HG02943 (cell line): ENCODE results near the gene RAD51AP1.
A peak's percentile ranks its signal among the peaks of the same experiment; 100 is the strongest.
"Not testable (repeated sequence)": the region's sequence is repeated elsewhere in the genome, so short reads cannot be mapped to it uniquely, and the experiment has no call there.

Experiments
- ATAC-seq: cut with Tn5 transposase; IDR thresholded peaks from one replicate; pipeline ENCODE4 v1.9.1; 2021; ENCODE audit warnings: mild to moderate bottlenecking, low read depth, moderate library complexity; ENCODE audit not compliant: unreplicated experiment

The RAD51AP1 gene, protein sequence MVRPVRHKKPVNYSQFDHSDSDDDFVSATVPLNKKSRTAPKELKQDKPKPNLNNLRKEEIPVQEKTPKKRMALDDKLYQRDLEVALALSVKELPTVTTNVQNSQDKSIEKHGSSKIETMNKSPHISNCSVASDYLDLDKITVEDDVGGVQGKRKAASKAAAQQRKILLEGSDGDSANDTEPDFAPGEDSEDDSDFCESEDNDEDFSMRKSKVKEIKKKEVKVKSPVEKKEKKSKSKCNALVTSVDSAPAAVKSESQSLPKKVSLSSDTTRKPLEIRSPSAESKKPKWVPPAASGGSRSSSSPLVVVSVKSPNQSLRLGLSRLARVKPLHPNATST

DNA sequence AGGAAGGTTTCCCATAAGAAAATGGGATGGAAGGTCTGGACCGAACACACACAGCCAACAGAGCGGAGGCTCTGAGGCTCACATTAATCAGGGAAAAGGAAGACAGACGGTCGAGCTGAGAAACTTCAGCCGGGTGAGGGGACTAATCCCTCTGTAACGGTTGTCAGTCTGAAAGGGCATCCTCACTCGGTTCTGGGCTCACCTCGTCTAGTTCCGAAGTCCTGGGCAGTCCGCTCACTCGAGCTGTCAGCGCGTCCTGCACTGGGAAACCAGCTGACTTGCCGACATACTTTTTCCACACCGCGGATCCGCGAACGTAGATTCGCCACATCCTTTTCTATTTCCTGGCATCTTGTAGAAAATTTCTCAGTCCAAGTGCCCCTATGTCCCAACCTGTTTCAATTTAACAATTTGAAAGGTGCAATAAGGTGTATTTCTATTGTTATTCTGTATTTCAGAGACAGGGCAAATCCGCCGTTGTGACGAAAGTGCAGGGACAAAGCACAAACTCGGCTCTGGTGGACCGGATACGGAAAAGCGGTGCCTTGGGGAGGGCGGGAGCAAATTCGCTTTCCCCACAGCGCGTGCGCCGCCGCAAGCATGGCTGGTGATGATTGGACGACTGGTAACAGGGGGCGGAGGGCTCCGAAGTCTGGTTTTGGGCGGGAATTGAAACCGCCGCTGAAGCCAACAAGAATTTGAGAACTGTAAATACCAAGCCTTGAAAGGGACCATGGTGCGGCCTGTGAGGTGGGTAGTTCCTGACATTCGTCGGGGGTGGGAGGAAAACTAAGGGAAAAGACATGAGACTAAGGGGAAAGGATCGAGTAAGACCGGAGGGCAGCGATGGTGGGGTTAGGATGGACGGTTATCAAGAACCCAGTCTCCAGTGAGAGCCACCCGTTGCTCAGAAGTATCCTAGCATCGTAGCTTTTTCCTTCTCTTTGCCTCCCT lies at the start of gene RAD51AP1:
Gene RAD51AP1 (plus strand): TSS at position 684 of the 954 bp plus-strand sequence. CDS start 50 bp downstream, at position 734.
- peak; percentile 81 for ATAC-seq

DNA sequence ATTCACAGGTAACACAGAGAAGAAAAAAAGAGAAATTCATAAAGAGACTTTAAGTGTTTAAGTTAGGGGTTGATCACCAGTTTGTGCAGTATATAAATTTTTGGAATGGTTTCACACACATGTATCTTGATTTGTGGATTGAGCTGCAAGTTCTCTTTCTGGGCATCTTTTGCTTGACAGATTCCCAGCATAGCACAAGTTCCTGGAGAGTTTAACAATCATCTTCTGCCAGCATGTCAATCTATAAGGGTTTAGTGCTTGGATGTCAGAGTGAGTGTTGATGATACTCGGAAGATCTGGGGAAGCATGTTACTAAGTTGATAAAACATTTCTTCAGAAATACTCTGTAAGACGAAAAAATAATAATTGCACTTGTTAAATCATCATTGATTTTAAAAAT lies 49.1 kb upstream of the RAD51AP1 start:
- no peak for ATAC-seq

DNA sequence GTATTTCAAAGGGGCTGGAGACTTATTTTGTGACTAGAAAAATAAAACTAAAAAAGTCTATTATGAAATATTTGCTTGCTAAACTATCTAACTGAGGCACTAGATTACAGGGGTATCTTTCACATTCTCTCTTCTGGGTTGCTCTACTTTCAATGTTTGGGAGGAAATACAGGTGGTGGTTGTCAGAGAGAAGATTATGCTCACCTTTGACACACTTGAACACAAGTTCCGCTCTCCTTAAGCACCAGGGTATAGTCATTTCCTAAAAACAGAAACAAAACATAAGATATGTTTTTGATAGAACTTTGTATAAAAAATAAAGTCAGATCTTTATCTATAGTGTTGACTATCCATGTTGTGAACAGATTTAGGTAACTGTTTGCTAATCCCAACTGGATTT lies 47.7 kb upstream of the RAD51AP1 start:
- no peak for ATAC-seq

DNA sequence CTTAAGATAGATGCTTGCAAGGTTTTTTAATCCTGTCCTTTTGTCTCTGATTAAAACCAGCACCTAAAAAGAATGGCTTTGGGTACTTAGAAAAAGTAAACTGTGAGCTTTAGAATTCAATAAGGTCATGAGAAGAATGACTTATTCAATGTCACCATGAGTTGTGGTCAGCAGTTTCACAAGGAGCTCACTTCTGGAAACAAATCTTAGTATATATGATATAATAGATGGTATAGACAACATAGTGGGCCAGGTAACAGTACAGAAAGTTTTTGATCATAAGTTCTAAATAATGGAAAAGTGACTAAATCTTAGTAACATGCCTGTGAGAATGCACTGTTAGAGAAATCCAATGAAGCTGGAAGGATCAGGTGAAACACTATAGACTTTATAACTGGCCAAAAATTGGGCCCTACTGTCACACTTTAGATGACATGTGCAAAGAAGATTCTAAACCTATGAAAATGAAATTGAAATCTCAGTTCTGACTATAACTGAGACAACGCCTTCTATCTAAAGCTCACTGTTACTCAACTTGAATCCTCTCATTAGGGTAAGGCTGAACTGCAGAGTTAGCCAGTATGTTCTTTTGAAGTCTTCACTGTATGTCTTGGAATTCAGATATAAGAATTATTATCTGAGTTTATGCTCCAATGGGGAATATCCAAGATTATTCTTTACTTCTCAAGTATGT lies 42.4 kb upstream of the RAD51AP1 start:
- ATAC-seq = no peak

DNA sequence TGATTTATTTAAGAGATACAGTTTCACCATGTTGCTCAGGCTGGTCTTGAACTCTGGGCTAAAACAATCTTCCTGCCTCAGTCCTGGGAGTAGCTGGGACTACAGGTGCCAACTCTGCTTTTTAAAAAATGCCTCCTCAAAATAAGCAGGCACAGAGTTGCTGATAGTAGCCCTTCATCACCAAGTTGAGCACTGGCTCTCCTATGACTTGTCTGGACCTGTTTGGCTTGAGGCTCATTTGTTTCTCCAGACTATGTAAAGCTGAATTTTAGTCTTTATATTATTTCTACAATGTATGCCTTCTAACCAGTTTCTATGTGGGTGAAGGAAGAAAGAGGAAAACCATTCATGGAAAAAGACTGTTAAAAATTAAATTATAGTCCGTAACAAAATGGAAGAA lies 39.5 kb upstream of the RAD51AP1 start:
- ATAC-seq = no peak

DNA sequence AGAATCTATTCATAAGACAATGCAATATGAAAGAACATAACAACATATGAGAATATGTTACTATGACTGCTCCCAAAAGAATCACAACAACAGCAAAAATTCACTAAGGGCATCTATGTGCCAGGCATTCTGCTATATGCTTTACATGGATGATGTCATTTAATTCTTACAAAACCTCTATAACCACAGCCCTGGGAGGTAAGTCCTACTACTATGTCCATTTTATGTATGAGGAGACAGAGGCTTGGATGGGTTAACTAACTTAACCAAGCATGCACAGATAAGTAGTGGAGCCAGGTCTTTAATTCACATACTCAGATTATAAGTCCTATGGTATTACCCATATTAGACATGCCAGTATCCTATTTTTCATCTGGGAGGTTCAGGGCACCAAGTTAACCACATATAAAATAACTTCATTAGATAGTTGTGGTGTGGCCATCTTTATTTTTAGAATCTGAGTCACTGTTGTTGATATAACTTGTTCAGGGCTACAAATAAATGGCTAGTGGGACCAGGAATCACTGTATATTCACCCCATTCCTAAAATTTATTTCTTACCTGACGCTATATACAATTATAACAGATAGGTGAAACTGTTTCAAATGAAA lies 33.2 kb upstream of the RAD51AP1 start:
- ATAC-seq = no peak

DNA sequence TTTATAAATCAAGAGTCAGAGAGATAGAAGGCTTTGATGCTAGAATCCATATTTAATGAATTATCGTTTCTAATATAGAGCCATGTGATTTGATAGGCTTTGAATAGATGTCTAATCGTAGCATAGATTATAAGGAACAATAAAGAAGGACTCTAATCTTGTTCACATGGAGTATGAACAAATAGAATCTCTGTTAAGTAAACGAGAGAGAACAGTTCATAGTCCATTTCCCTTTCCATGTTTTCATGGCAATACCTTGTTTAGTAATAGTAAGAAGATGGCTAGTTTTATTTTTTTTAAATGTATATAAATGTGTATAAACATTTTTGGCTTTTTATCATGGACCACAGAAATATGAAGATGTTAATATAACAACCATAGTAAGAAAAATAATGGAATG lies 32.3 kb upstream of the RAD51AP1 start:
- no peak for ATAC-seq

DNA sequence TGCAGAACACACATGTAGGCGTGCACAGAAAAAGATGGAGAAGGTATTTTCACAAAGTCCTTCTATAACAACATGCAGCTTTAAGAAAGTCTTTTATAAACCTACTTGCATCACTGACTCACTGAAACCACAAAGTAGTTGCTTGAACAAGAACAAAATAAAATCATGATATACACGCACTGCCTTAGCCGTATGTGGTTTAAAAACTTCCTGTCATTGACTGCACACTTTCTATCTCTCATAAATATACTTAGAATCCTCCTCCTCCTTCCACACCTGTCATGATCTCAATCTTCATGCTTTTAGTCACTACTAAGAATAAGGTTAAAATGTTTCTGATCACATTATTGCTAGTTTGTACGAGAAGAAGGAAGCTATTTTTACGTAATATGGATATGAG lies 31.8 kb upstream of the RAD51AP1 start:
- ATAC-seq = no peak

DNA sequence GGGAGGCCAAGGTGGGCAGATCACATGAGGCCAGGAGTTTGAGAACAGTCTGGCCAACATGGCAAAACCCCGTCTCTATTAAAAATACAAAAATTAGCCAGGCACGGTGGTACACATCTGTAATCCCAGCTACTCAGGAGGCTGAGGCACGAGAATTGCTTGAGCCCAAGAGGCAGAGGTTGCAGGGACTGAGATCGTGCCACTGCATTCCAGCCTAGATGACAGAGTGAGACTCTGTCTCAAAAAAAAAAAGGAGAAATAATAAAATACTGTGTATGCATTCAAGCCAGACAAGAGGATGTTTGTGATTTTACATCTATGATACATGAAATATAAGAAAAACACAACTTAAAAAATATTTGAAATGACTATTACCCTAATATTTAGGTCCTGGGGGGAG lies 30.2 kb upstream of the RAD51AP1 start:
- not testable (repeated sequence) for ATAC-seq

DNA sequence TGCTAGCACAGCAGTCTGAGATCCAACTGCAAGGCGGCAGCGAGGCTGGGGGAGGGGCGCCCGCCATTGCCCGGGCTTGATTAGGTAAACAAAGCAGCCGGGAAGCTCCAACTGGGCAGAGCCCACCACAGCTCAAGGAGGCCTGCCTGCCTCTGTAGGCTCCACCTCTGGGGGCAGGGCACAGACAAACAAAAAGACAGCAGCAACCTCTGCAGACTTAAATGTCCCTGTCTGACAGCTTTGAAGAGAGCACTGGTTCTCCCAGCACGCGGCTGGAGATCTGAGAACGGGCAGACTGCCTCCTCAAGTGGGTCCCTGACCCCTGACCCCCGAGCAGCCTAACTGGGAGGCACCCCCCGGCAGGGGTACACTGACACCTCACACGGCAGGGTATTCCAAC lies 29.4 kb upstream of the RAD51AP1 start:
- ATAC-seq = not testable (repeated sequence)

DNA sequence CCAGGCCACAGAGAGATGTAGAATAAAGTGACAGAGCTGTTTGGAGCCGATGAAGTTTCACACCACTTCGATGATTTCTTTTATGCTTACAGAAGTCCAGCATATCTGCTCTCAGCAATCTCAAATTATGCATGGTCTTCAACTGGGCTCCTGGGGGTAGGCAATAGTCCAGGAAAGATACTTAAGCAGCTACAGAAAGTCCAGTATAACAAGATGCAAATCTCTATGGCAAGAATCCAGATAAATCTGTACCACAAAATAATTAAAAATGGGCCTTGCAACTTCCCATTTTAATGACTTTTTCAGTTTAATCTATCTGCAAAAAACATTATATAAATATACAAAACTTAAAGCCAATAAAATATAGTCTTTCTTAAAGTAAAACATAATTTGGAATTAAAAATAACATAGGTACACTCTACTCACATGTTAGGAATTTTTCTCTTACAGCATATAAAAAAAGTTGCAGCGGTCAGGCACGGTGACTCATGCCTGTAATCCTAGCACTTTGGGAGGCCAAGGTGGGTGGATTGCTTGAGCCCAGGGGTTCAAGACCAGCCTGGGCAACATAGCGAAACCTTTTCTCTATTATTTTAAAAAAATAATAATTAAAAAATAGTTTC lies 20.5 kb upstream of the RAD51AP1 start:
- no peak for ATAC-seq

DNA sequence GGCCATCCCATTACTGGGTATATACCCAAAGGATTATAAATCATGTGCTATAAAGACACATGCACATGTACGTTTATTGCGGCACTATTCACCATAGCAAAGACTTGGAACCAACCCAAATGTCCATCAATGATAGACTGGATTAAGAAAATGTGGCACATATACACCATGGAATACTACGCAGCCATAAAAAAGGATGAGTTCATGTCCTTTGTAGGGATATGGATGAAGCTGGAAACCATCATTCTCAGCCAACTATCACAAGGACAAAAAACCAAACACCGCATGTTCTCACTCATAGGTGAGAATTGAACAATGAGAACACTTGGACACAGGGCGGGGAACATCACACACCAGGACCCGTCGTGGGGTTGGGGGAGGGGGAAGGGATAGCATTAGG lies 15.2 kb upstream of the RAD51AP1 start:
- ATAC-seq = not testable (repeated sequence)

DNA sequence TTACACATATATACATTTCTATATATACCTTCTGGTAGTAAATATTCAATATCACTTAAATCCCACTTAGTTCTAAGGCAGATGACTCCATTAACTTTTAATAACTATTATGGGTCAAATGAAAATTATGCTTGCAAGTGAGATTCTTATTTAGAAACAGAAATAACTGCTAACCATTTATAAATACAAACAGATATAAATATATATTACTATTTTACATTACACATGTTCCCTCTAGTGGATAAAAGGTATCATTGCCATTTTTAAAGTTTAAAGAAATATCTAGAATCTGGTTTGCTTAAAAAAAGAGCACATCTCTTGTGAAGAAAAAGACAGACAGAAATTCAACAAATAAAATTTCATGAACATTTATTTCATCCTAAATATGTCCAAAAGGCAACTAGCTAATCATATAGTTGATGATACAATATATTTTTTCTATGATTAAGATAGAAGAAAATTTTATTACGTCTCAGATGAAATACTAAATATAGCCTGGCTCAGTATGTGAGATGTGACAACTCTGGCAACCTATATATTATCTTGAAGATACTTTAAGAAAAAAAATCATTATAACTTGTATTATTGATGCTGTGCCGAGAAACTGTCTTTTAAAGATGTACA lies 11.7 kb upstream of the RAD51AP1 start:
- ATAC-seq = no peak

DNA sequence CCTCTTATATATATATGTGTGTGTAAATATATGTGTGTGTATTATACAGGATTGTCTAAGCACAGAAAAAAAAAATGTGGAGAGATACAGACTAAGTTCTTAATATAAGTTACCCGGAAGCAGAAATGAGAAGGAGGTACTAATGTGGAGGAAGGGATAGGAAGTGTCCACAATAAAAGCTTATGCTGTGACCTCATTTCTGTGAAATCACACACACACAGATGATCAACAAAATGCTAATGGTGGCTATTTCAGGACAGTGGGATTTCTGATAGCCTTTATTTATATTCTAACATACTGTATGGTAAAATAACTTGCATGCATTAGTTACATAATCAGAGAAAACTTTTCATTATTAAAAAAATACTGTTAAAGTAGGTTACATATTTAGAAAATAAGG lies 8.5 kb upstream of the RAD51AP1 start:
- no peak for ATAC-seq

DNA sequence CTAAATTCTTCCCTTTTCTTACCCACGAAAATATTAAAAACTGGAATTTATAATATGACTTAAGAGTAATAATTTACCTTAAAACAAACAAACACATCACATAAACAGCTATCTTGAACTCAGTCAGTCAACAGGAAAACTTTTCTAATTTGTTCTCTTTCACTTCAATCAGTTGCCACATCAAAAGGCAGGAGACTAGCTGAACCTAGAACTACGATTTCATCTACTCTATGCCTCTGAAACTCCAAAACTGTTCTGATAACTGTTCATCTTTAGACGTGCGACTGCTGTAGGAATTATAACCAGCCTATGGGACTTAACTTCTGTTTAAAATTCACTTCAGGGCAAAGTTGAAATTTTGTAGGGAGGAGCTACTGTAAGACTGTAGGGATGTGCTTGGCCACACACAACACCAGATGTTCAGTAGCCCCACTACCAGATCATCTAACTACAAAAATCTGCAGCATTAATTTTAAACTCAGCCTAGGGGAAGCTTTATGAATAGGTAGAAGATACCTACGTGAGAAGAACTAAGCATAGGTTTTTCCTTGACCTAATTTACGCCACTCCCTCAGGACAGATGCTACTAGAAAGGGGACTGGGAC lies 7.6 kb upstream of the RAD51AP1 start:
- no peak for ATAC-seq

DNA sequence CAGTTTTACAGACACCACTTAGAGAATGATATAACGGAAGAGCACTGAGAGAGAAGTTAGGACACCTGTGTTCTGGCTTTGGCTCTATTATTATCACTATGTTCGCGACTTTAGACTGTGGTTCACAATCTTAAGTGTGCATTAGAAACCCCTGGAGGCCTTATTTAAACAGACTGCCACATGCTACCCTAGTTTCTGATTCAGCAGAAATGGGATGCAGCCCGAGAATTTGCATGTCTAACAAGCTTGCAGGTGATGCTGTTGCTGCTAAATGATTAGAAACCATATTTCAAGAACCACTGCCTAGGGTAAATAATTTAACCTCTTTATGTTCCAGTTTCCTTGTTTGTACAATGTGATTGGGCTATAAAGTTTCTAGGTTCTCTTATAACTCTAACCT lies 3.6 kb upstream of the RAD51AP1 start:
- no peak for ATAC-seq

DNA sequence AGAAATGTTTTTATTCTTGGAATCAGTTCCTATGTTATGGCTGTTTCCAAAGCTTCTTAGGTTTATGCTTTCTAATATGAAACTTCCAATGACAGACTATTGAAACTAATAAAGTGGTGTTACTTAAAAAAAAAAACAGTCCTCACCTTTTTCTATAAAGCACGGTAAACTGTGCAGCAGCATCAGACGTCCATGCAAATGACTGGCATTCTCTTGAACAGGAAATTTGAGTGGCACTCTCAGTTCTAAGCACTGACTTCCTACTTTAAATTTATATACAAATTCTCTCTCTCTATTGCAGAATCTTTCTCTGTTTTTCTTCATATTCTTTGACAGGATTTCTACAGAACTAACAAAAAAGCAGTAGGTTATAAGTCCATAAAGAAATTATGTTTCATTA lies 2.8 kb upstream of the RAD51AP1 start:
- no peak for ATAC-seq

DNA sequence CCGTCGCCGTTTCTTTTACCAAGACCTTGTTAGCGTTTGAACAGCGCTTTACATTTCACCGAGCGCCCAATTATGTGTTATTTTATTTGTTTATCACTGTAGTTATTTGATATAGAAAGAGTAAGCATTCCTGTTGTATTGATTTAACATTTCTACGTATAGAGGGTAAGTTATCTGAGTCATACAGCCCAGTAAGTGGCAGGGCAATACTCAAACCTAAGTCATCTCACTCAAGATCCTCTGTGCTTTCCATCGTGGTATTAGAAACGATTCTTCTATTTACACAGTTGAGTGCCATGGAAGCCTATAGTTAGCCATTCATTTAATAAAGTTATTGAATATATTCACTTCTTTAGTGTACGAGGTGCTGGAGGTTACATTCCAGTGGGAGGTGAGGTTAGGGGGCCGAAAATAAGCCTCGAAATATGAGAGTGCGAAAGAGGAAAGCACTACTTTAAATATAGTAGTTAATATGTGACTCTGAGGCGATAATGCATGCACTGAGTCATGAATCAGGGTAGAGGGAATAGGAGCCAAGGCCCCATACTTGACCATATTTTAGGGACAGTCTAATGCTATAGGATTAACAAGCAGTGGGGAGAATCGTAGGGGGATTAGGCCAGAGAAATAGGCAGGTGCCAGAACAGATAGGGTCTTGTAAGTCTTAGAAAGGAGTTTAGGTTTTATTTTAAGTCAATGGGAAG lies 629 bp downstream of the RAD51AP1 start:
- ATAC-seq = no peak

DNA sequence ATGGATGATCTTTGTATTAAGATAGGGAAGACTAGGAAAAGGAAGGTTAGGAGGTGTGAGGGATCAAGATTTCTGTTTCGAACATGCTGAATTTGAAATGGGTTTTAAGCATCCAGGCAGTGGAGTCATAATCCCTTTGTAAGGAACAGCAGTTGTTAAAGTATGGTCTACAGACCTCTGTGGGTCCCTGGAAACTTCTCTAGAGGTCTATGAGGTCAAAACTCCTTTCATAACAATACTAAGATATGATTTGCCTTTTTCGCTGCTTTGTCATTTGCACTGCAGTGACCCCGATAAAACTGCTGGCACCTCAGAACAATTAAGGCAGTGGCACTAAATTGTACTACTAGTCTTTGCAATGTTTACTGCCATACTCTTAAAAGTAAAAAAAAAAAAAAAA lies 1.5 kb downstream of the RAD51AP1 start:
- ATAC-seq = no peak
